HFF-Myc (cell line): ENCODE data around the gene KIRREL3.

ENCODE experiments used
- DNase-seq: peaks from one replicate; pipeline ENCODE4 v3.0.0-alpha.2; 2011; ENCODE audit warnings: low read depth; ENCODE audit errors: extremely low read depth
- H3K4me3 ChIP-seq: replicated peaks from 2 replicates; pipeline ENCODE4 v1.5.1; 2011; ENCODE audit warnings: low read depth, mild to moderate bottlenecking, control low read depth, low read length
- TF ChIP-seq, protein P1 (sequence below): IDR thresholded peaks from 2 replicates; pipeline ENCODE4 v1.5.1; 2012; ENCODE audit warnings: mild to moderate bottlenecking, low read depth, low read length, control low read depth; ENCODE audit errors: missing control alignments

The KIRREL3 gene

DNA sequence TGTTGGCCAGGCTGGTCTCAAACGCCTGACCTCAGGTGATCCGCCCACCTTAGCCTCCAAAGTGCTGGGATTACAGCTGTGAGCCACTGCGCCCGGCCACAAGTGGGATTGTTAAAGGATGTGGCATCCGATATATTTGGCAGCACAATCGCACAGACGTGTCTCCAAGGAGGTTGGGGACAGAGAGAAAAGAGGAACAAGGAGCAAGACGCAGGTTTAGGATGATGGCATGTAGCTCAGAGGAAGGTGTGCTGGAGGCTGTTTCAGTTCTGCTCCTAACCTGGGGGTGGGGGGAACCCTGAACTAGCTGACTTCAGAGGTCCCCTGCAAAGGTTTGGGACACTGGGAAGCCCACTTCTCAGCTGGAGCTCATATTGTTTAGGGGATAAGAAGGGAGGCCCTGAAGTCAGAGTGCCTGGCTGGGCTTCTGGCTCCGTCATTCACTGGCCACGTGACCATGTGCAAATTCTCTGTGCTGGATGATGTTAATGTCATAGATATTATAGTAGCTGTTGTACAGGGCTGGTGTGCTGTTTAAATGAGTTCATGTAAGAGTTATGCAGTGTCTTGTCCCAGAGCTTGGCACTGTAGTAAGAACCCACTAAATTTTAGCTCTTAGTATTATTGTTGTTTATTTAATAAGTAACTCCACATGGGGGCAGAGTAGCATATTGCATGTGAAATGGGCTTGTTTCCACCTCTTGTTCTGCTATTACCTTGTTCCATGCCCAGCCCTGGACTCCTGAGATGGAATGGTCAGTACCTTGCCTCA is 515.4 kb downstream of the KIRREL3 start:
- TF ChIP-seq, protein P1, sequence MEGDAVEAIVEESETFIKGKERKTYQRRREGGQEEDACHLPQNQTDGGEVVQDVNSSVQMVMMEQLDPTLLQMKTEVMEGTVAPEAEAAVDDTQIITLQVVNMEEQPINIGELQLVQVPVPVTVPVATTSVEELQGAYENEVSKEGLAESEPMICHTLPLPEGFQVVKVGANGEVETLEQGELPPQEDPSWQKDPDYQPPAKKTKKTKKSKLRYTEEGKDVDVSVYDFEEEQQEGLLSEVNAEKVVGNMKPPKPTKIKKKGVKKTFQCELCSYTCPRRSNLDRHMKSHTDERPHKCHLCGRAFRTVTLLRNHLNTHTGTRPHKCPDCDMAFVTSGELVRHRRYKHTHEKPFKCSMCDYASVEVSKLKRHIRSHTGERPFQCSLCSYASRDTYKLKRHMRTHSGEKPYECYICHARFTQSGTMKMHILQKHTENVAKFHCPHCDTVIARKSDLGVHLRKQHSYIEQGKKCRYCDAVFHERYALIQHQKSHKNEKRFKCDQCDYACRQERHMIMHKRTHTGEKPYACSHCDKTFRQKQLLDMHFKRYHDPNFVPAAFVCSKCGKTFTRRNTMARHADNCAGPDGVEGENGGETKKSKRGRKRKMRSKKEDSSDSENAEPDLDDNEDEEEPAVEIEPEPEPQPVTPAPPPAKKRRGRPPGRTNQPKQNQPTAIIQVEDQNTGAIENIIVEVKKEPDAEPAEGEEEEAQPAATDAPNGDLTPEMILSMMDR = no peak
- no peak for DNase-seq
- H3K4me3 ChIP-seq = no peak overlapping the region

DNA sequence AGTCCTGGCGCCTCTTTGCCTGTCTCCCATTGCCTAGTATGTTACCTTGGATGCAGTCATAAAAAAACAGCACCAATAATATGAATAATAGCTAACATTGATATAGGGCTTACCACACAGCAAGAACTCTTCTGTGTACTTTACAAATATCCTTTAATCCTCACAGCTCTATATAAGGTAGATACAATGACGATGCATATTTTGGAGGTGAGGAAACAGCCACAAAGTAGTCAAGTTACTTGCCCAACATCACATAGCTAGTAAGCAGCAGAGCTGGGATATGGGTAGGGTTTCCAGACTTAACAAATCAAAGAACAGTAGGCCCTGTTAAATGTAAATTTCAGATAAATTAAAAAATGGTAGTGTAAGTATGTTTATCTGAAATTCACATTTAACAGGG is 516.3 kb downstream of the KIRREL3 start:
- DNase-seq = no peak
- no peak overlapping the region for H3K4me3 ChIP-seq
- TF ChIP-seq, protein P1 = no peak

DNA sequence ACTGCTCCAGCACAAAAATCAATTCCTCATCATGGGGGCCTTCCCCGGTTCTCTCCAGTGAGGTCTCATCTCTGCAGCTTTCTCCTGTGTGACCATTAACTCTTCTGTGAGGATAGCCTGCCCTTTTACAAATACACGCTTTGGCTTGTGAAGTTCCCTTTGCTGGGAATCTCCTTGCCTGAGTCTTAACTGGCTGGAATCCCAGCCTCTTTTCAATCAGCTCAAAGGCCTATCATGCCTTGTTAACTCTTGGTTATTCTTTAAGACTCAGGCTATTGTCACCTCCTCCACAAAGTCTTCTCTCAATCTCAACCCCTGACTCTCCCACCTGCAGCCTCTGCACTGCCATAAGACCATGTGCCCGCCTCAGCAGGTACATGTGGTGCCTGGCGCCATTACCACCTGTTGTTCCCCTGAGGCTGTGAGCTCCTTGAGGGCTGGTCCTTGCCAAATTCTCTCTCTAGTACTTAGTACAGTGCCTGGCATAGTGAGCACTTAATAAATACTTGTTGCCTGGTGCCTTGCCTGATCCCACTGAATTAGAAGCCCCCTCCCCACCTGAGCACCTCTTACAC is 516.9 kb downstream of the KIRREL3 start:
- TF ChIP-seq, protein P1 = no peak
- no peak for DNase-seq
- H3K4me3 ChIP-seq = no peak overlapping the region

DNA sequence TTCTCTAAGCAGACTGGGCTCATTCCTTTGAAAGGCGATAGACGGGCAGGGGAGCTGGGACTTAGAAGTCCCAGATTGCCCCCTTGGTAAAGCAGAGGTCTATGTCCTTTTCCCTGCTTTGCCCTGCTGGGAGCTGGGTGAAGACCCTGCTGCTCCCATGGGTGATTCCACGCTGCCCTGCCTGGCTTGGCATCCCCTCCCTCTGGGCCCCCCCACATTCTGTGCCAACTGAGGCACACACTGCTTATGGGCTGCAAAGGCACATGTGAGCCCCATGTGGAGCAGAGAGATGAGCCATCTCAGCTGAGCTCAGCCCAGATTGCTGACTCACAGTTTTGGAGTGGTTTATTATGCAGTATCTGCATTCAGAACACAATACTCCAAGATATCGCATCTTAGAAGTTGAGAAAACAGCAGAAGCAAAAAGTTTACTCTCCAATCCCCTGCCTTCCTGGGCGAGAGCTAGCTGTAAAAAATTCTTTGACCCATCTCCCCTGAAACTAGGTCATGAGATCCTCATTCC is 517.9 kb downstream of the KIRREL3 start:
- TF ChIP-seq, protein P1 = no peak
- H3K4me3 ChIP-seq = no peak overlapping the region
- DNase-seq = no peak

DNA sequence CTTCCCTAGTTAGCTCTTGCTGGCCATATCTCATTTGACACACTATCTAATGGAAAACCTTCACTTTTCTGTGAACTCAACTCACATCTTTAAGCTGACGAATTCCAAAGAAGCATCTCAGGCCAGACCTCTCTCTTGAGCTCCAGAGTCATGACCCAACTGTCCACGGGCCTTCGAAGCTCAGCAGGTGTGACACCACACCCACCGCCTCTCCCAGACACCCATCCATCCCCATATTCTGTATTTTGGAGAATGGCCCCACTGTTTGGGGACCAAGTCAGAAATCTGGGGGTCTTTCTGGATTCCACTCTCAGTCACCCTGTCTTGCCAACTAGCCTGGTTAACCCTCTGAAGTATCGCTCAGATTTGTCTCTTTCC is 519.3 kb downstream of the KIRREL3 start:
- H3K4me3 ChIP-seq = no peak overlapping the region
- TF ChIP-seq, protein P1 = no peak
- DNase-seq = no peak

DNA sequence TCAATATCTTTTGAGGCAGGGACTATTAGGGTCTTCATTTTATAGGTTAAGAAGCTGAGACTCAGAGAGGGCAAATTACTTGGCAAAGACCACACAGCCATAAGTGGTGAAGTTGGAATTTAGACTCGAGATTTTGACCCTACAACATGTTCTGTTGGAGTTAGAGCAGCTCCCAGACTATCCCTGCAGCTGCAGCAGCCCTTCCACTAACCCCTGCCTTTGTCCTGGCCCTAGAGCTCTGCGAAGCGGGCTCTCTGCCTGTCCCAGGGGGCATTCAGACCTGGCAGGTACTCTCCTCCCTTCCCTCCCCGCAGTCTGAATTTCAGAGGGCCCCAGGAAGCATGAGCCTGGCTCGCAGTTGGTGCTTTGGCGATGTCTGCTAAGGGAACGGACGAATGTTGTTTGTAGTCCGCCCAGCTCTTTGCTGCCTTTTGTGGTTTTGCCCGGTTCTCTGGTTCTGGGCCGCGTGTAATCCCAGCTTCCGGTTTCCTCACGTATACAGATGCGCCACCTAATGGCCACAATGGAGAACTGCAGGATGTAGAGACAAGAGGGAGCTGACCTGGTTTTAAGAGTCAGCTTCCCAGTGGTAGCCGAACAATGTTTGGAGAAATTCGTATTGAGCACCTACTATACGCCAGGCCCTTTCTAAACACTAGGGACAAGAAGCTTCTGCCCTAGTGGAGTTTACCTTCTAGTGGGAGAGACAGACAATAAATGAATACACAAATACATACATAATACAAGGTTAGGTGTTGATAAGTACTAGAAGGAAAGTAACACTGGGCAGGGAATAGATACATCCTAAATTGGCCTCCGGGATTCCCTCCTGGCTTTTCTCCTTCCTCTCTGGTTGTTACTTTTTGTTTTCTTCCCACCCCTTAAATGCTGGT is 519.9 kb downstream of the KIRREL3 start:
- no peak overlapping the region for H3K4me3 ChIP-seq
- TF ChIP-seq, protein P1 = peak; percentile 97
- peak; percentile 87 for DNase-seq
